Measurements from ENCODE around the gene LRRC61. TPM values are rescaled to one million over a fixed set of nuclear protein-coding genes. Genes with fewer than 3 reads are reported as not detected.

Gene LRRC61
- total and polyA plus RNA-seq, 2 of the 13 experiments (the other 11 are each of a cell fraction or from before 2014, with no cell fraction given), result 33.0 to 34.8 TPM

DNA sequence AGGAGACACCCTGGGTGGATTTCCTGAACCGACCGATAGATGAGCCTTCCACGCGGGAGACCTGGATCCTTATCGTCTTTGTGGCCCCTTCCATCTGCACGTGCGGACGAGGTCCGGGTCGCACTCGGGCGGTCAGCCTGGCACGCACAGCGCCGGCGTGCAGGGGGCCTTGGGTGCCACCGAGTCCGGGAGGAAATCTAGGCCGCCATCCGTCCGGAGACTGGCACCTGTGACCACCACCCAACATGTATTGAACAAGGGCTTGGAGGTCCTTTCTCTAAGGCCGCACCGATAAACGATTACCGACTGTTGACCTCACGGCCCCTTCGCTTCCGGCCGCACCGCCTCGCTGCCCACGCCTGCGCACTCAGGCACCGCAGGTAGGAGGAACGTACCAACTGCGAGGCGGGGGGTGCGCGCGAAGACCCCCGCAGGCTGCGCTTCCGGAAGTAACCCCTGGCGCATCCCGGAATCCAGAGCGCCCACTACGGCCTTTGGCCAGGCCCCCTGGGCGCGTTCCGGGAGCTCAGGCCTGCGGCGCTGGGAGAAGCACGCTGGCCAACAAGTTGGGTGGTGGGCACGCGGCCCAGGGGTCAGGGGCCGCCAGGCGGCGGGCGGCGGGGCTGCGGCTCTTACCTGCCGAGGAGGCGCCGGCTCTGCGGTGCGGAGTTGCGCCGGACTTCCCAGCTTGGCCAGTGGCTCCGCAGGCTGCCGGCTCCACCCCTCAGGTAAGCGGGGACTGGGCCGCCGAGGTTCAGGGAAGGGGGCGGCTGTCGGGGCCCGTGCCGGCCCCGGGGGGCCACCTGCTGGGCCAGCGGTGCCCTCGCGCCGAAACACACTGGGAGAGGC is at the start of gene LRRC61, which contains the start of gene ACTR3C (continued):
- TF ChIP-seq, protein P1, sequence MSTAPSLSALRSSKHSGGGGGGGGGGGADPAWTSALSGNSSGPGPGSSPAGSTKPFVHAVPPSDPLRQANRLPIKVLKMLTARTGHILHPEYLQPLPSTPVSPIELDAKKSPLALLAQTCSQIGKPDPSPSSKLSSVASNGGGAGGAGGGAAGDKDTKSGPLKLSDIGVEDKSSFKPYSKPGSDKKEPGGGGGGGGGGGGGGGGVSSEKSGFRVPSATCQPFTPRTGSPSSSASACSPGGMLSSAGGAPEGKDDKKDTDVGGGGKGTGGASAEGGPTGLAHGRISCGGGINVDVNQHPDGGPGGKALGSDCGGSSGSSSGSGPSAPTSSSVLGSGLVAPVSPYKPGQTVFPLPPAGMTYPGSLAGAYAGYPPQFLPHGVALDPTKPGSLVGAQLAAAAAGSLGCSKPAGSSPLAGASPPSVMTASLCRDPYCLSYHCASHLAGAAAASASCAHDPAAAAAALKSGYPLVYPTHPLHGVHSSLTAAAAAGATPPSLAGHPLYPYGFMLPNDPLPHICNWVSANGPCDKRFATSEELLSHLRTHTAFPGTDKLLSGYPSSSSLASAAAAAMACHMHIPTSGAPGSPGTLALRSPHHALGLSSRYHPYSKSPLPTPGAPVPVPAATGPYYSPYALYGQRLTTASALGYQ (CRISPR knock-in tag; IDR thresholded peaks at IDR 0.05), result peak; percentile 69; the same call in 1 of the 2 replicates
- no peak for TF ChIP-seq ISX (CRISPR knock-in tag; conservative IDR thresholded peaks at IDR 0.05)
- TF ChIP-seq ASH2L (IDR thresholded peaks at IDR 0.05; ENCODE audit: insufficient read length, low read depth, low read length), result peak; percentile 25
- peak; percentile 88; the same call in 1 of the 2 replicates for TF ChIP-seq RARG (CRISPR knock-in tag; IDR thresholded peaks at IDR 0.05; ENCODE audit: low read depth)
- peak; percentile 94 for TF ChIP-seq SALL2 (CRISPR knock-in tag; IDR thresholded peaks at IDR 0.05)
- no peak for TF ChIP-seq CENPX (CRISPR knock-in tag; IDR thresholded peaks at IDR 0.05)
- no peak for TF ChIP-seq PTBP1 (IDR thresholded peaks at IDR 0.05; ENCODE audit: low read depth, low read length, poor library complexity, severe bottlenecking)
- TF ChIP-seq FOSL1 (CRISPR knock-in tag; IDR thresholded peaks at IDR 0.05; ENCODE audit: borderline replicate concordance), result no peak
- TF ChIP-seq THAP11 (CRISPR knock-in tag; IDR thresholded peaks at IDR 0.05), result peak; percentile 90
- TF ChIP-seq FOXM1 (CRISPR knock-in tag; IDR thresholded peaks at IDR 0.05), result no peak; the same call in 1 of the 2 replicates
- TF ChIP-seq, protein P2, sequence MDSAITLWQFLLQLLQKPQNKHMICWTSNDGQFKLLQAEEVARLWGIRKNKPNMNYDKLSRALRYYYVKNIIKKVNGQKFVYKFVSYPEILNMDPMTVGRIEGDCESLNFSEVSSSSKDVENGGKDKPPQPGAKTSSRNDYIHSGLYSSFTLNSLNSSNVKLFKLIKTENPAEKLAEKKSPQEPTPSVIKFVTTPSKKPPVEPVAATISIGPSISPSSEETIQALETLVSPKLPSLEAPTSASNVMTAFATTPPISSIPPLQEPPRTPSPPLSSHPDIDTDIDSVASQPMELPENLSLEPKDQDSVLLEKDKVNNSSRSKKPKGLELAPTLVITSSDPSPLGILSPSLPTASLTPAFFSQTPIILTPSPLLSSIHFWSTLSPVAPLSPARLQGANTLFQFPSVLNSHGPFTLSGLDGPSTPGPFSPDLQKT (CRISPR knock-in tag; IDR thresholded peaks at IDR 0.05; ENCODE audit: borderline replicate concordance), result peak; percentile 83; the same call in 1 of the 2 replicates
- peak; percentile 79 for TF ChIP-seq RARA (CRISPR knock-in tag; IDR thresholded peaks at IDR 0.05)
- TF ChIP-seq, protein P3, sequence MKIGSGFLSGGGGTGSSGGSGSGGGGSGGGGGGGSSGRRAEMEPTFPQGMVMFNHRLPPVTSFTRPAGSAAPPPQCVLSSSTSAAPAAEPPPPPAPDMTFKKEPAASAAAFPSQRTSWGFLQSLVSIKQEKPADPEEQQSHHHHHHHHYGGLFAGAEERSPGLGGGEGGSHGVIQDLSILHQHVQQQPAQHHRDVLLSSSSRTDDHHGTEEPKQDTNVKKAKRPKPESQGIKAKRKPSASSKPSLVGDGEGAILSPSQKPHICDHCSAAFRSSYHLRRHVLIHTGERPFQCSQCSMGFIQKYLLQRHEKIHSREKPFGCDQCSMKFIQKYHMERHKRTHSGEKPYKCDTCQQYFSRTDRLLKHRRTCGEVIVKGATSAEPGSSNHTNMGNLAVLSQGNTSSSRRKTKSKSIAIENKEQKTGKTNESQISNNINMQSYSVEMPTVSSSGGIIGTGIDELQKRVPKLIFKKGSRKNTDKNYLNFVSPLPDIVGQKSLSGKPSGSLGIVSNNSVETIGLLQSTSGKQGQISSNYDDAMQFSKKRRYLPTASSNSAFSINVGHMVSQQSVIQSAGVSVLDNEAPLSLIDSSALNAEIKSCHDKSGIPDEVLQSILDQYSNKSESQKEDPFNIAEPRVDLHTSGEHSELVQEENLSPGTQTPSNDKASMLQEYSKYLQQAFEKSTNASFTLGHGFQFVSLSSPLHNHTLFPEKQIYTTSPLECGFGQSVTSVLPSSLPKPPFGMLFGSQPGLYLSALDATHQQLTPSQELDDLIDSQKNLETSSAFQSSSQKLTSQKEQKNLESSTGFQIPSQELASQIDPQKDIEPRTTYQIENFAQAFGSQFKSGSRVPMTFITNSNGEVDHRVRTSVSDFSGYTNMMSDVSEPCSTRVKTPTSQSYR (CRISPR knock-in tag; IDR thresholded peaks at IDR 0.05; ENCODE audit: borderline replicate concordance), result peak; percentile 45
- peak; percentile 47 for TF ChIP-seq STAG1 (CRISPR knock-in tag; IDR thresholded peaks at IDR 0.05)
- TF ChIP-seq, protein P4, sequence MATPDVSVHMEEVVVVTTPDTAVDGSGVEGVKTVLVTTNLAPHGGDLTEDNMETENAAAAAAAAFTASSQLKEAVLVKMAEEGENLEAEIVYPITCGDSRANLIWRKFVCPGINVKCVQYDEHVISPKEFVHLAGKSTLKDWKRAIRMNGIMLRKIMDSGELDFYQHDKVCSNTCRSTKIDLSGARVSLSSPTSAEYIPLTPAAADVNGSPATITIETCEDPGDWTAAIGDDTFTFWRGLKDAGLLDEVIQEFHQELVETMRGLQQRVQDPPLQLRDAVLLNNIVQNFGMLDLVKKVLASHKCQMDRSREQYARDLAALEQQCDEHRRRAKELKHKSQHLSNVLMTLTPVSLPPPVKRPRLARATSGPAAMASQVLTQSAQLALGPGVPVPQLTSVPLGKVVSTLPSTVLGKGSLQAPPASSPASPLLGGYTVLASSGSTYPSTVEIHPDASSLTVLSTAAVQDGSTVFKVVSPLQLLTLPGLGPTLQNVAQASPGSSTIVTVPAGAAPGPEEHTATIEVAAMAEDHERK (CRISPR knock-in tag; IDR thresholded peaks at IDR 0.05; ENCODE audit: low read depth), result no peak
- TF ChIP-seq ZNF891 (CRISPR knock-in tag; IDR thresholded peaks at IDR 0.05), result peak; percentile 84
- TF ChIP-seq TSC22D2 (CRISPR knock-in tag; IDR thresholded peaks at IDR 0.05; ENCODE audit: borderline replicate concordance), result no peak; the same call in 1 of the 2 replicates

Data from HepG2 (cell line).